GM12878 (cell line): ENCODE data around the gene ADAMTSL2. TPM values are rescaled to one million over a fixed set of nuclear protein-coding genes. Genes with fewer than 3 reads are reported as not detected.

ENCODE experiments used
- ATAC-seq: fragments of 200-7000 bp; cut with Tn5 transposase; 3 replicates; pipeline ENCODE4 v1.9.1; 2020; ENCODE audit warnings: mild to moderate bottlenecking, moderate library complexity
- BruUV-seq: library from RNA; stranded (reverse); fragments of 400-500 nt; replicated peaks from 2 replicates; lab custom pipeline; 2021; lab: Mats Ljungman, UMichigan
- CTCF ChIA-PET: fragments of 300-600 bp; sonication (Branson Sonifier 250); formaldehyde crosslinking; extraction: SDS; loops from one replicate; lab custom pipeline; 2021; ENCODE audit warnings: inconsistent platforms; lab: Yijun Ruan, JAX
- POLR2A ChIA-PET: fragments of 350-600 bp; formaldehyde crosslinking; extraction: SDS; loops from one replicate; lab custom pipeline; 2021; ENCODE audit warnings: inconsistent platforms; lab: Charles Lee
- RAD21 ChIA-PET: fragments of 300-600 bp; sonication (Branson Sonifier 250); formaldehyde crosslinking; loops from one replicate; lab custom pipeline; 2023; ENCODE audit warnings: antibody characterized with exemption; ENCODE audit not compliant: unreplicated experiment; lab: Charles Lee
- SMC1A ChIA-PET: fragments of 300-600 bp; sonication (Branson Sonifier 250); formaldehyde crosslinking; loops from one replicate; lab custom pipeline; 2023; ENCODE audit not compliant: unreplicated experiment, uncharacterized antibody; lab: Charles Lee
- DNase-seq: peaks from one replicate; pipeline ENCODE4 v3.0.0-alpha.2; 2011; ENCODE audit warnings: low read depth, low spot score
- FAIRE-seq: peaks from 3 replicates; lab custom pipeline; 2011; peaks lifted over from hg19 to GRCh38; lab: Jason Lieb, UNC
- H2AFZ ChIP-seq: 2 replicates; pipeline ENCODE4 v1.6.0; 2011; ENCODE audit warnings: low read depth, low read length, control low read depth; ENCODE audit not compliant: control insufficient read depth
- H3K27ac ChIP-seq: 2 replicates; pipeline ENCODE4 v1.5.1; 2011; ENCODE audit warnings: control low read depth; ENCODE audit not compliant: control insufficient read depth, insufficient read depth
- H3K27me3 ChIP-seq, 2 experiments: replicated peaks in 1 of 2; 2 replicates each; pipeline versions ENCODE4 v1.6.0 to v1.6.1; 2011; ENCODE audit warnings: low read length in 1 of 2; ENCODE audit not compliant: control insufficient read depth in 2 of 2, insufficient read depth in 2 of 2
- H3K36me3 ChIP-seq, 2 experiments: 2 replicates each; pipeline ENCODE4 v1.5.1; 2011; ENCODE audit warnings: low read length in 1 of 2; ENCODE audit not compliant: control insufficient read depth in 2 of 2, insufficient read depth in 2 of 2
- H3K4me1 ChIP-seq: 2 replicates; pipeline ENCODE4 v1.6.1; 2011; ENCODE audit warnings: mild to moderate bottlenecking, low read length, moderate library complexity, mixed read lengths; ENCODE audit not compliant: control insufficient read depth, insufficient read depth
- H3K4me2 ChIP-seq: 2 replicates; pipeline ENCODE4 v1.6.0; 2011; ENCODE audit warnings: control low read depth; ENCODE audit not compliant: control insufficient read depth, insufficient read depth
- H3K4me3 ChIP-seq: fragments of 200-600 bp; sonication (generic); 2 replicates; pipeline ENCODE4 v1.5.1; 2016
- H3K79me2 ChIP-seq: 2 replicates; pipeline ENCODE4 v1.6.0; 2011; ENCODE audit warnings: low read length; ENCODE audit not compliant: control insufficient read depth, insufficient read depth
- H3K9ac ChIP-seq: 2 replicates; pipeline ENCODE4 v1.8.0; 2011; ENCODE audit warnings: low read length, control low read depth, mixed read lengths; ENCODE audit not compliant: control insufficient read depth, insufficient read depth
- H3K9me3 ChIP-seq: replicated peaks from 3 replicates; pipeline ENCODE4 v1.5.1; 2011; ENCODE audit warnings: mild to moderate bottlenecking, low read length; ENCODE audit not compliant: control insufficient read depth, insufficient read depth
- H4K20me1 ChIP-seq: 2 replicates; pipeline ENCODE4 v1.6.0; 2011; ENCODE audit not compliant: control insufficient read depth, insufficient read depth
- CEBPZ ChIP-seq: fragments of 150-350 bp; IDR thresholded peaks from 2 replicates; pipeline ENCODE4 v1.6.1; 2016; ENCODE audit warnings: low read depth, low read length
- CHD2 ChIP-seq: IDR thresholded peaks from 2 replicates; pipeline ENCODE4 v1.6.1; 2011; ENCODE audit warnings: low read depth, low read length, improper control_type of control experiment, borderline replicate concordance
- EGR1 ChIP-seq, 2 experiments: IDR thresholded peaks; 1 replicate in 1 of 2; 2 replicates in 1 of 2; pipeline ENCODE4 v1.6.1; 2011 to 2012; ENCODE audit warnings: low read depth in 2 of 2, low read length in 2 of 2, borderline replicate concordance in 1 of 2, mild to moderate bottlenecking in 1 of 2, moderate library complexity in 1 of 2
- EZH2 ChIP-seq: IDR thresholded peaks from 2 replicates; pipeline ENCODE4 v1.6.1; 2012; ENCODE audit warnings: low read depth, mild to moderate bottlenecking, control low read depth, inconsistent platforms, low read length, borderline replicate concordance; ENCODE audit not compliant: control insufficient read depth
- RELB ChIP-seq: fragments of 450-650 bp; IDR thresholded peaks from 2 replicates; pipeline ENCODE4 v1.6.1; 2017; ENCODE audit warnings: low read depth, mild to moderate bottlenecking, moderate library complexity
- SMAD1 ChIP-seq: fragments of 450-650 bp; IDR thresholded peaks from 2 replicates; pipeline ENCODE4 v1.6.1; 2018; ENCODE audit warnings: mild to moderate bottlenecking, low read depth; ENCODE audit not compliant: partially characterized antibody
- WRNIP1 ChIP-seq: IDR thresholded peaks from 2 replicates; pipeline ENCODE4 v1.6.1; 2011; ENCODE audit warnings: low read depth, low read length, improper control_type of control experiment, borderline replicate concordance
- WGBS: methylation state at CpG from one replicate; pipeline ENCODE4 v1.1.6; 2016; ENCODE audit warnings: low lambda C conversion rate; ENCODE audit not compliant: insufficient replicate concordance, insufficient coverage; ENCODE audit errors: missing lambda C conversion rate; 5-methylcytosine and 5-hydroxymethylcytosine counted together
- in situ Hi-C: fragments of 300-500 bp; cut with MboI; formaldehyde crosslinking; loops from 9 replicates; pipeline ENCODE4 v1.14.3; 2018; ENCODE audit warnings: mixed read lengths
- intact Hi-C: fragments of 100-400 bp; cut with micrococcal nuclease; formaldehyde crosslinking; loops from one replicate; pipeline ENCODE4 v1.14.2; 2022; ENCODE audit not compliant: unreplicated experiment
- polyA plus RNA-seq, 11 experiments: library from polyadenylated mRNA; depleted of rRNA in 4 of 11; unstranded in 6 of 11; stranded (reverse) in 5 of 11; fragments of >200 nt; fragmentation: Nextera tagmentation in 4 of 11; fragmentation: Illumina TruSeq in 1 of 11; extraction: Ambion mirVana in 4 of 11; extraction: Trizol in 1 of 11; gene quantifications; 1 replicate in 1 of 11; 2 replicates in 10 of 11; pipeline versions ENCODE4 v1.2.1 to v1.2.3, GENCODE V29; 2011 to 2016; ENCODE audit warnings: inconsistent platforms in 2 of 11, missing spikeins in 2 of 11, low read depth in 1 of 11
- total RNA-seq, 4 experiments: library from RNA; depleted of rRNA in 3 of 4; stranded (reverse); fragments of >200 nt in 3 of 4; fragmentation: Illumina TruSeq in 1 of 4; extraction: Trizol in 1 of 4; gene quantifications; 2 replicates each; pipeline versions ENCODE4 v1.2.1 to v1.2.3, GENCODE V29; 2013 to 2021
- TF ChIP-seq, protein P1 (sequence below): IDR thresholded peaks from 2 replicates; pipeline ENCODE4 v1.6.1; 2011; ENCODE audit warnings: borderline replicate concordance, low read depth, mild to moderate bottlenecking, moderate library complexity, low read length; ENCODE audit not compliant: insufficient read depth, poor library complexity, severe bottlenecking
- TF ChIP-seq, protein P2 (sequence below): fragments of 450-650 bp; IDR thresholded peaks from 2 replicates; pipeline ENCODE4 v1.6.1; 2016; ENCODE audit warnings: mild to moderate bottlenecking, moderate library complexity, borderline replicate concordance

ADAMTSL2 gene
- total and polyA plus RNA-seq, 10 of the 15 experiments (the other 5 are each of a cell fraction or from before 2014, with no cell fraction given), result 0.07 TPM; not detected in 9

DNA sequence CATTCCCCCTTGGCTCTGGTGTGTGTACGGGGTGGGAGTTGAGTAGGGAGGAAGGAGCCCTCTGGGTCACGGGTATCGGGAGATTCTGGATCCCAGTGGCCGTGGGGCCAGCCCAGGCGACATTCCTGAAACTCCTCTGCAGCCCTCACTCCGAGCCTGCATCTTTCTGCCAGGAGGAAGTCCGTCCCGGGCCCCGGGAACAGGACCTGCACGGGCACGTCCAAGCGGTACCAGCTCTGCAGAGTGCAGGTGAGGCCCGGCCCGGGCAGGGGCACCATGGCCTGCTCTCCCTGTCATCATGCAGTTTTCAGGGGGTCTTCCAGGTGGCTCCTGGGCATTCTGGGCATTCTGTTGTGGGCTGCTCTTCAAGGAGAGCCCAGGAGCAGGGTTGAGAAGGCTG is 3.7 kb downstream of the ADAMTSL2 start:
- ChIA-PET SMC1A (no interaction called here), CTCF (interaction anchor here (0.5 kb wide), 1 partner anchor 350 kb away, joined by 3 read pairs; no protein-coding TSS in a partner anchor), POLR2A (no interaction called here), RAD21 (no interaction called here)
- no peaks in the 10 kb centered on the region for H3K36me3 ChIP-seq
- no peaks in the 10 kb centered on the region for H3K9me3 ChIP-seq
- FAIRE-seq, result no peak
- no peak for DNase-seq
- H3K4me3 ChIP-seq, result no peak overlapping the region
- in situ Hi-C loops, result loop anchor here (5.0 to 25.0 kb wide), 2 partner anchors 474 to 559 kb away; no protein-coding TSS in a partner anchor
- H4K20me1 ChIP-seq, result no peaks in the 10 kb centered on the region
- H3K27me3 ChIP-seq, result peaks cover 5 to 7% of the 10 kb centered on the region in 2 experiments; a peak in 2 of 4 replicates
- BruUV-seq, result no TSS peak
- H3K4me2 ChIP-seq, result no peak overlapping the region
- H3K4me1 ChIP-seq, result no peaks in the 10 kb centered on the region; the same call in 1 of the 2 replicates
- H2AFZ ChIP-seq, result no peak overlapping the region
- intact Hi-C loops, result no loop called here
- no peak overlapping the region for H3K9ac ChIP-seq
- H3K79me2 ChIP-seq, result no peaks in the 10 kb centered on the region
- no peak for ATAC-seq
- H3K27ac ChIP-seq, result no peak overlapping the region
- 37% methylated on average over 14 of the region's 14 CpGs for WGBS
- TF ChIP-seq, protein P1, sequence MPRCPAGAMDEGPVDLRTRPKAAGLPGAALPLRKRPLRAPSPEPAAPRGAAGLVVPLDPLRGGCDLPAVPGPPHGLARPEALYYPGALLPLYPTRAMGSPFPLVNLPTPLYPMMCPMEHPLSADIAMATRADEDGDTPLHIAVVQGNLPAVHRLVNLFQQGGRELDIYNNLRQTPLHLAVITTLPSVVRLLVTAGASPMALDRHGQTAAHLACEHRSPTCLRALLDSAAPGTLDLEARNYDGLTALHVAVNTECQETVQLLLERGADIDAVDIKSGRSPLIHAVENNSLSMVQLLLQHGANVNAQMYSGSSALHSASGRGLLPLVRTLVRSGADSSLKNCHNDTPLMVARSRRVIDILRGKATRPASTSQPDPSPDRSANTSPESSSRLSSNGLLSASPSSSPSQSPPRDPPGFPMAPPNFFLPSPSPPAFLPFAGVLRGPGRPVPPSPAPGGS, result no peak
- no peak for TF ChIP-seq SMAD1
- no peak for TF ChIP-seq WRNIP1
- TF ChIP-seq EZH2, result no peak
- TF ChIP-seq EGR1 (IDR thresholded peaks at IDR 0.05; ENCODE audit: borderline replicate concordance in 1 of 2, low read depth in 2 of 2, low read length in 2 of 2), result no peak
- TF ChIP-seq CEBPZ, result no peak
- TF ChIP-seq, protein P2, sequence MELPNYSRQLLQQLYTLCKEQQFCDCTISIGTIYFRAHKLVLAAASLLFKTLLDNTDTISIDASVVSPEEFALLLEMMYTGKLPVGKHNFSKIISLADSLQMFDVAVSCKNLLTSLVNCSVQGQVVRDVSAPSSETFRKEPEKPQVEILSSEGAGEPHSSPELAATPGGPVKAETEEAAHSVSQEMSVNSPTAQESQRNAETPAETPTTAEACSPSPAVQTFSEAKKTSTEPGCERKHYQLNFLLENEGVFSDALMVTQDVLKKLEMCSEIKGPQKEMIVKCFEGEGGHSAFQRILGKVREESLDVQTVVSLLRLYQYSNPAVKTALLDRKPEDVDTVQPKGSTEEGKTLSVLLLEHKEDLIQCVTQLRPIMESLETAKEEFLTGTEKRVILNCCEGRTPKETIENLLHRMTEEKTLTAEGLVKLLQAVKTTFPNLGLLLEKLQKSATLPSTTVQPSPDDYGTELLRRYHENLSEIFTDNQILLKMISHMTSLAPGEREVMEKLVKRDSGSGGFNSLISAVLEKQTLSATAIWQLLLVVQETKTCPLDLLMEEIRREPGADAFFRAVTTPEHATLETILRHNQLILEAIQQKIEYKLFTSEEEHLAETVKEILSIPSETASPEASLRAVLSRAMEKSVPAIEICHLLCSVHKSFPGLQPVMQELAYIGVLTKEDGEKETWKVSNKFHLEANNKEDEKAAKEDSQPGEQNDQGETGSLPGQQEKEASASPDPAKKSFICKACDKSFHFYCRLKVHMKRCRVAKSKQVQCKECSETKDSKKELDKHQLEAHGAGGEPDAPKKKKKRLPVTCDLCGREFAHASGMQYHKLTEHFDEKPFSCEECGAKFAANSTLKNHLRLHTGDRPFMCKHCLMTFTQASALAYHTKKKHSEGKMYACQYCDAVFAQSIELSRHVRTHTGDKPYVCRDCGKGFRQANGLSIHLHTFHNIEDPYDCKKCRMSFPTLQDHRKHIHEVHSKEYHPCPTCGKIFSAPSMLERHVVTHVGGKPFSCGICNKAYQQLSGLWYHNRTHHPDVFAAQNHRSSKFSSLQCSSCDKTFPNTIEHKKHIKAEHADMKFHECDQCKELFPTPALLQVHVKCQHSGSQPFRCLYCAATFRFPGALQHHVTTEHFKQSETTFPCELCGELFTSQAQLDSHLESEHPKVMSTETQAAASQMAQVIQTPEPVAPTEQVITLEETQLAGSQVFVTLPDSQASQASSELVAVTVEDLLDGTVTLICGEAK, result no peak
- no peak for TF ChIP-seq CHD2
- TF ChIP-seq RELB, result no peak
